GM08714 (cell line): ENCODE results near the gene BRI3.

Experiments
- H3K4me3 ChIP-seq: fragments of 200-500 bp; sonication (Bioruptor generic); 2 replicates; pipeline ENCODE4 v1.5.1; 2014; ENCODE audit warnings: mild to moderate bottlenecking, low read length, inconsistent platforms
- ZNF274 ChIP-seq: IDR thresholded peaks from 2 replicates; pipeline ENCODE4 v1.6.1; 2012; ENCODE audit warnings: mild to moderate bottlenecking, low read depth, low read length

Gene BRI3

GRCh38 chr7:98242934-98243333, 38.6 kb upstream of the BRI3 start:
- TF ChIP-seq ZNF274, result no peak
- H3K4me3 ChIP-seq, result no peak overlapping the region

GRCh38 chr7:98244871-98245270, 36.6 kb upstream of the BRI3 start:
- TF ChIP-seq ZNF274, result no peak
- H3K4me3 ChIP-seq, result no peak overlapping the region

GRCh38 chr7:98248156-98248555, 33.3 kb upstream of the BRI3 start:
- TF ChIP-seq ZNF274, result no peak
- H3K4me3 ChIP-seq, result no peak overlapping the region

- H3K4me3 ChIP-seq, result no peak overlapping the region
- no peak for TF ChIP-seq ZNF274
These were observed 32.4 kb upstream of the BRI3 start for GRCh38 chr7:98249106-98249505.

- peak overlapping the region; percentile 93; the same call in 1 of the 2 replicates for H3K4me3 ChIP-seq
- TF ChIP-seq ZNF274, result no peak
These were observed 30.7 kb upstream of the BRI3 start for GRCh38 chr7:98250789-98251188.

GRCh38 chr7:98251231-98251600, 30.3 kb upstream of the BRI3 start:
- H3K4me3 ChIP-seq, result peak overlapping the region; percentile 93
- TF ChIP-seq ZNF274, result no peak

- peak within 1 kb of the TSS; percentile 93 for H3K4me3 ChIP-seq
- TF ChIP-seq ZNF274, result no peak
These were observed 29.7 kb upstream of the BRI3 start, which contains the start of gene TECPR1 for GRCh38 chr7:98251601-98252424. TSS of gene TECPR1 (minus strand) at chr7:98252232. CDS start at chr7:98246146, 6,086 bp downstream.

GRCh38 chr7:98252425-98253054, 28.9 kb upstream of the BRI3 start:
- no peak for TF ChIP-seq ZNF274
- peak overlapping the region; percentile 93 for H3K4me3 ChIP-seq

- TF ChIP-seq ZNF274, result no peak
These were observed 27.0 kb upstream of the BRI3 start for GRCh38 chr7:98254516-98254915.

GRCh38 chr7:98254951-98255610, 26.4 kb upstream of the BRI3 start:
- TF ChIP-seq ZNF274, result no peak
- no peak overlapping the region for H3K4me3 ChIP-seq

More at GRCh38 chr7:98254516-98254915, 27.0 kb upstream of the BRI3 start:
- H3K4me3 ChIP-seq, result no peak overlapping the region

GRCh38 chr7:98256431-98256830, 25.1 kb upstream of the BRI3 start:
- H3K4me3 ChIP-seq, result no peak overlapping the region
- TF ChIP-seq ZNF274, result no peak

GRCh38 chr7:98257701-98258100, 23.8 kb upstream of the BRI3 start:
- TF ChIP-seq ZNF274, result no peak
- no peak overlapping the region for H3K4me3 ChIP-seq

GRCh38 chr7:98265841-98266271, 15.6 kb upstream of the BRI3 start:
- no peak overlapping the region for H3K4me3 ChIP-seq
- no peak for TF ChIP-seq ZNF274

GRCh38 chr7:98266840-98267239, 14.6 kb upstream of the BRI3 start:
- TF ChIP-seq ZNF274, result no peak
- H3K4me3 ChIP-seq, result no peak overlapping the region

- no peak overlapping the region for H3K4me3 ChIP-seq
- TF ChIP-seq ZNF274, result no peak
These were observed 14.2 kb upstream of the BRI3 start for GRCh38 chr7:98267303-98267702.
